NB4 (cell line): ENCODE results near the gene ACOT7.

Source experiments
- DNase-seq: peaks from one replicate; pipeline ENCODE4 v3.0.0; 2010; ENCODE audit warnings: low read depth
- H3K4me3 ChIP-seq: one replicate; pipeline ENCODE4 v1.5.1; 2011; ENCODE audit warnings: mild to moderate bottlenecking, low read depth, low read length, moderate library complexity
- MAX ChIP-seq: IDR thresholded peaks from 2 replicates; pipeline ENCODE4 v1.6.1; 2011; ENCODE audit warnings: low read depth, low read length
- MYC ChIP-seq: IDR thresholded peaks from 2 replicates; pipeline ENCODE4 v1.6.1; 2011; ENCODE audit warnings: low read depth, low read length
- POLR2A ChIP-seq: IDR thresholded peaks from 2 replicates; pipeline ENCODE4 v1.6.1; 2011; ENCODE audit warnings: mild to moderate bottlenecking; ENCODE audit not compliant: insufficient read length; ENCODE audit errors: extremely low read depth
- TF ChIP-seq, protein P1 (sequence below): IDR thresholded peaks from one replicate; pipeline ENCODE4 v1.5.1; 2012; ENCODE audit warnings: low read depth, low read length

ACOT7 gene

DNA sequence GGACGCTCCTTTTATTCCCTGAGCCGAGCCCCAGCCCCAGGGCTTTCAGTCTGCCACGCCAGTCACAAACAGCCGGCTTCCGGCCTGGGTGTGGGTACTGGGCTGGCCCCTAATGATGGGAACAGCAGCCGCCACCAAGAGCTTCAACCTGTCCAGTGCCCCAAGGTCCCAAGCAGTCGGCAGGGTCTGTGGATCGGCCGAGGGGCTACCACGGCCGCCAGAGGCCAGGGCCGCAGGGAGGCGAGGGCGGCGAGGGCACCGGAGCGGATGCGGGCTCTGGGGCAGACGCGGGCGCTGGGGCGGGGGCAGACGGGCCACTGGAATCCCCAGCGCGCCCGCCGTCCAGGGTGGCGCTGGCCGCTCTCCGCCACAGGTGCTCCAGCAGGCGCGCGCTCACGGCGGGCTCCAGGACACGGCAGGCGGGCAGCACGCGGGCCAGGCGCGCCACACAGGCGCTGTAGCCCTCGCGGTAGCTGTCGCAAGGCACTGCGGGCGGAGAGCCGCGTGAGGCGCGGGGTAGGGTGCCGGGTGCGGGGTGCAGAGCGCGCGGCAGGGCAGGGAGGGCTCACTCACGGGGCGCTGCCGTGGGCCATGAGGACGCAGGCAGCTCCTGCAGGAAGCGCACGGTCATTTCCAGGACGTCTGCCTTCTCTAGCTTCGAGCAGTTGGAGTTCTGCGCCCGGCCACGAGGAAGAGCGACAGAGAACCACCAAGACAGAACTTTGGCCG is 25.3 kb upstream of the ACOT7 start:
- H3K4me3 ChIP-seq, result no peak overlapping the region
- DNase-seq, result no peak
- TF ChIP-seq MYC (no peak), POLR2A (no peak), MAX (no peak)
- TF ChIP-seq, protein P1, sequence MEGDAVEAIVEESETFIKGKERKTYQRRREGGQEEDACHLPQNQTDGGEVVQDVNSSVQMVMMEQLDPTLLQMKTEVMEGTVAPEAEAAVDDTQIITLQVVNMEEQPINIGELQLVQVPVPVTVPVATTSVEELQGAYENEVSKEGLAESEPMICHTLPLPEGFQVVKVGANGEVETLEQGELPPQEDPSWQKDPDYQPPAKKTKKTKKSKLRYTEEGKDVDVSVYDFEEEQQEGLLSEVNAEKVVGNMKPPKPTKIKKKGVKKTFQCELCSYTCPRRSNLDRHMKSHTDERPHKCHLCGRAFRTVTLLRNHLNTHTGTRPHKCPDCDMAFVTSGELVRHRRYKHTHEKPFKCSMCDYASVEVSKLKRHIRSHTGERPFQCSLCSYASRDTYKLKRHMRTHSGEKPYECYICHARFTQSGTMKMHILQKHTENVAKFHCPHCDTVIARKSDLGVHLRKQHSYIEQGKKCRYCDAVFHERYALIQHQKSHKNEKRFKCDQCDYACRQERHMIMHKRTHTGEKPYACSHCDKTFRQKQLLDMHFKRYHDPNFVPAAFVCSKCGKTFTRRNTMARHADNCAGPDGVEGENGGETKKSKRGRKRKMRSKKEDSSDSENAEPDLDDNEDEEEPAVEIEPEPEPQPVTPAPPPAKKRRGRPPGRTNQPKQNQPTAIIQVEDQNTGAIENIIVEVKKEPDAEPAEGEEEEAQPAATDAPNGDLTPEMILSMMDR, result no peak

GRCh38 chr1:6417961-6418667 is 24.5 kb upstream of the ACOT7 start:
- no peak for DNase-seq
- TF ChIP-seq MYC (no peak), MAX (no peak), POLR2A (no peak)
- TF ChIP-seq, protein P1, result no peak
- no peak overlapping the region for H3K4me3 ChIP-seq

DNA sequence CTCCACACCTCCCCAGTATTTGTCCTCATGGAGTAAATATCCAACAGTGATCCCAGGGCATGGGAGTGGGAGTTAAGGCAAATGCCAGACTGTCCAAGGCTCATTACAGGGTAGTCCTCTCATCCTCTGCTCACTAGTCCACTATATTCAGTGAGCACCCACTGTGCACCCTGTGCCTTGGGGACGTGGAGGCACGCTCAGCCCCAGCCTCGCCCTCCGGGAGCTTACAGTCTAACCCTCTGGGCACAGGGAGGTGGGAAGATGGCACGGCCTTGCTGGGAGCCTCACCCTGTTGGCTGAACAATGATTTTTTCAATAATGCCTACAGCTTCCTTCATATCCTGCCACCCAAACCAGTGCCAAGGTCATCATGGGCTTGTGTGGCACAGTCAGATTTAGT is 23.3 kb upstream of the ACOT7 start:
- H3K4me3 ChIP-seq, result no peak overlapping the region
- TF ChIP-seq MAX (no peak), MYC (no peak), POLR2A (no peak)
- TF ChIP-seq, protein P1, result no peak
- DNase-seq, result no peak

DNA sequence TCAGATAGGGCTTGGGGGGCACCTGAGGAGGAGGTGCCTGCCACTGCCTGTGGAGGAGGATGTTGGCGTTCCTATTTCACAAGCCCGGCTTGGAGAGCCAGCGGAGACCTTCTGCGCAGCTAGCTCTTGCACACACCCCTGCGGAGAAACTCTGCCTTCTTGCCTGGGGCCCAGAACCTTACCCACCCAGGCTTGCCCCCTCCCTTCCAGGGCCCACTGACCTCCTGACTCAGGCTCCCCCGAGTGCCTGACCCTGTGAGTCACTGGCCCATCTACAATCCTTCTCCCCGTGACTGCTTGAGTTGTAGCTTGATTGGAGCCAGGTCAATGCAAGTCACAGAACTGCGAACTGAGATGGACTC is 22.7 kb upstream of the ACOT7 start:
- no peak overlapping the region for H3K4me3 ChIP-seq
- 0 out of 2 replicates have a peak, but pooled peaks have one; percentile 4 for TF ChIP-seq MAX
- TF ChIP-seq, protein P1, result no peak
- DNase-seq, result peak; percentile 60

- no peak overlapping the region for H3K4me3 ChIP-seq
- peak; percentile 58 for DNase-seq
- TF ChIP-seq, protein P1, result no peak
- TF ChIP-seq MYC, result peak; percentile 57; the same call in 1 of the 2 replicates
- no peak for TF ChIP-seq POLR2A
- peak; percentile 50; the same call in 1 of the 2 replicates for TF ChIP-seq MAX
Measured at GRCh38 chr1:6414881-6415626, 21.5 kb upstream of the ACOT7 start.
